ENCODE measurements around the gene INTS11.

The INTS11 gene

GRCh38 chr1:1311107-1312104 is 13.1 kb downstream of the INTS11 start:
- Histone ChIP-seq H3K9me3 (ENCODE audit: low read depth, low read length) (no peaks in the 10 kb centered on the region), H3K27ac (no peak overlapping the region), H3K9ac (ENCODE audit: insufficient read length) (no peak overlapping the region), H3K4me3 (no peak overlapping the region), H3K36me3 (ENCODE audit: insufficient read depth, low read length) (peaks cover 38% of the 10 kb centered on the region; the same call in 1 of the 2 replicates)
- TF ChIP-seq EZH2 (IDR thresholded peaks at IDR 0.05) (no peak), POLR2AphosphoS5 (IDR thresholded peaks at IDR 0.05; ENCODE audit: borderline replicate concordance, low read depth, low read length) (peak; percentile 55; the same call in 1 of the 2 replicates)
- no peak for DNase-seq (ENCODE audit: low read depth, low spot score)

GRCh38 chr1:1310476-1311053 is 13.9 kb downstream of the INTS11 start:
- TF ChIP-seq EZH2 (IDR thresholded peaks at IDR 0.05) (no peak), FOXP2 (optimal IDR thresholded peaks at IDR 0.05; ENCODE audit: control extremely low read depth, extremely low read length, insufficient read depth) (no peak), POLR2AphosphoS5 (IDR thresholded peaks at IDR 0.05; ENCODE audit: borderline replicate concordance, low read depth, low read length) (no peak)
- H3K9ac ChIP-seq (ENCODE audit: insufficient read length), result no peak overlapping the region
- DNase-seq (ENCODE audit: low read depth, low spot score), result no peak
- H3K4me3 ChIP-seq, result no peak overlapping the region
- peaks cover 38% of the 10 kb centered on the region; the same call in 1 of the 2 replicates for H3K36me3 ChIP-seq (ENCODE audit: insufficient read depth, low read length)
- H3K27ac ChIP-seq, result no peak overlapping the region
- no peaks in the 10 kb centered on the region for H3K9me3 ChIP-seq (ENCODE audit: low read depth, low read length)

GRCh38 chr1:1310109-1310385 is 14.4 kb downstream of the INTS11 start:
- Histone ChIP-seq H3K9me3 (ENCODE audit: low read depth, low read length) (no peaks in the 10 kb centered on the region), H3K27ac (no peak overlapping the region), H3K4me3 (0 out of 2 replicates have a peak overlapping the region, but pooled peaks have one; percentile 85), H3K9ac (ENCODE audit: insufficient read length) (no peak overlapping the region), H3K36me3 (ENCODE audit: insufficient read depth, low read length) (peaks cover 38% of the 10 kb centered on the region; the same call in 1 of the 2 replicates)
- DNase-seq (ENCODE audit: low read depth, low spot score), result no peak
- TF ChIP-seq POLR2AphosphoS5 (IDR thresholded peaks at IDR 0.05; ENCODE audit: borderline replicate concordance, low read depth, low read length) (no peak), EZH2 (IDR thresholded peaks at IDR 0.05) (no peak), FOXP2 (optimal IDR thresholded peaks at IDR 0.05; ENCODE audit: control extremely low read depth, extremely low read length, insufficient read depth) (no peak)

- H3K9ac ChIP-seq (ENCODE audit: insufficient read length), result peak overlapping the region; percentile 79
- H3K9me3 ChIP-seq (ENCODE audit: low read depth, low read length), result no peaks in the 10 kb centered on the region
- TF ChIP-seq EZH2 (IDR thresholded peaks at IDR 0.05) (no peak), POLR2AphosphoS5 (IDR thresholded peaks at IDR 0.05; ENCODE audit: borderline replicate concordance, low read depth, low read length) (peak; percentile 16; the same call in 1 of the 2 replicates), FOXP2 (optimal IDR thresholded peaks at IDR 0.05; ENCODE audit: control extremely low read depth, extremely low read length, insufficient read depth) (no peak)
- peaks cover 33% of the 10 kb centered on the region; the same call in 1 of the 2 replicates for H3K36me3 ChIP-seq (ENCODE audit: insufficient read depth, low read length)
- DNase-seq (ENCODE audit: low read depth, low spot score), result no peak
- H3K27ac ChIP-seq, result no peak overlapping the region
- H3K4me3 ChIP-seq, result peak overlapping the region; percentile 85
Observed at GRCh38 chr1:1309251-1310108, 15.0 kb downstream of the INTS11 start.

- H3K4me3 ChIP-seq, result peak overlapping the region; percentile 85
- no peak for TF ChIP-seq POLR2AphosphoS5 (IDR thresholded peaks at IDR 0.05; ENCODE audit: borderline replicate concordance, low read depth, low read length)
- TF ChIP-seq EZH2 (IDR thresholded peaks at IDR 0.05), result no peak
- no peak for TF ChIP-seq FOXP2 (optimal IDR thresholded peaks at IDR 0.05; ENCODE audit: control extremely low read depth, extremely low read length, insufficient read depth)
- peak overlapping the region; percentile 51 for H3K27ac ChIP-seq
- no peak for DNase-seq (ENCODE audit: low read depth, low spot score)
- H3K36me3 ChIP-seq (ENCODE audit: insufficient read depth, low read length), result peaks cover 26% of the 10 kb centered on the region; the same call in 1 of the 2 replicates
- peak overlapping the region; percentile 79 for H3K9ac ChIP-seq (ENCODE audit: insufficient read length)
- H3K9me3 ChIP-seq (ENCODE audit: low read depth, low read length), result no peaks in the 10 kb centered on the region
Observed at GRCh38 chr1:1308756-1309250, 15.7 kb downstream of the INTS11 start.

GRCh38 chr1:1307923-1308755 is 16.3 kb downstream of the INTS11 start, which contains the start of the genes ACAP3 and PUSL1:
Gene ACAP3, minus strand, starts transcription at chr1:1307930. Its CDS starts 115 bp downstream, at chr1:1307815.
Gene PUSL1, plus strand, starts transcription at chr1:1308597. Its CDS starts 47 bp downstream, at chr1:1308644.
- H3K9ac ChIP-seq (ENCODE audit: insufficient read length), result peak within 1 kb of the TSS; percentile 79
- H3K36me3 ChIP-seq (ENCODE audit: insufficient read depth, low read length), result peaks cover 20% of the 10 kb centered on the region; the same call in 1 of the 2 replicates
- no peaks in the 10 kb centered on the region for H3K9me3 ChIP-seq (ENCODE audit: low read depth, low read length)
- peak; percentile 65 for DNase-seq (ENCODE audit: low read depth, low spot score)
- no peak for TF ChIP-seq EZH2 (IDR thresholded peaks at IDR 0.05)
- peak; percentile 76; the same call in 1 of the 2 replicates for TF ChIP-seq POLR2AphosphoS5 (IDR thresholded peaks at IDR 0.05; ENCODE audit: borderline replicate concordance, low read depth, low read length)
- peak within 1 kb of the TSS; percentile 91 for H3K27ac ChIP-seq
- H3K4me3 ChIP-seq, result peak within 1 kb of the TSS; percentile 85

Measured in SK-N-MC (cell line).